Tibial artery (tissue), 4 donors: Measurements from ENCODE around the gene EPN3.

ENCODE experiments used
- DNase-seq, 2 donors: peaks; one replicate each; pipeline ENCODE4 v3.0.0-alpha.2; 2019
- H3K27ac ChIP-seq, 2 donors: fragments of 200-600 bp; sonication (generic) in 1 of 2; 1 replicate in 1 of 2; 2 replicates in 1 of 2; pipeline ENCODE4 v1.5.1; 2018 to 2019; ENCODE audit warnings: mild to moderate bottlenecking in 1 of 2
- H3K27me3 ChIP-seq, 2 donors: fragments of 200-600 bp; sonication (generic) in 1 of 2; one replicate each; pipeline versions ENCODE4 v1.5.1 to v1.6.0; 2016 to 2019
- H3K36me3 ChIP-seq, 3 donors: fragments of 200-600 bp; sonication (generic) in 2 of 3; one replicate each; pipeline ENCODE4 v1.5.1; 2016 to 2019; ENCODE audit warnings: mild to moderate bottlenecking in 2 of 3
- H3K4me1 ChIP-seq, 4 donors: fragments of 200-600 bp; sonication (generic) in 2 of 4; 1 replicate in 3 of 4; 2 replicates in 1 of 4; pipeline ENCODE4 v1.5.1; 2016 to 2019
- H3K4me3 ChIP-seq, 2 donors: fragments of 200-600 bp; sonication (generic) in 1 of 2; 1 replicate in 1 of 2; 2 replicates in 1 of 2; pipeline ENCODE4 v1.5.1; 2018 to 2019; ENCODE audit warnings: mild to moderate bottlenecking in 2 of 2
- H3K9me3 ChIP-seq, 3 donors: fragments of 200-600 bp; sonication (generic) in 1 of 3; one replicate each; pipeline ENCODE4 v1.5.1; 2016 to 2019
- intact Hi-C: fragments of 100-400 bp; cut with DNase I; formaldehyde crosslinking; loops from one replicate; pipeline ENCODE4 v1.15.0; 2023; ENCODE audit warnings: low total_unique reads
- TF ChIP-seq, protein P1 (sequence below), 2 experiments: fragments of 200-600 bp in 1 of 2; fragments of 450-650 bp in 1 of 2; IDR thresholded peaks; one replicate each; pipeline ENCODE4 v1.5.1; 2017 to 2019; ENCODE audit warnings: antibody characterized with exemption in 2 of 2, mild to moderate bottlenecking in 1 of 2, moderate library complexity in 1 of 2

Gene EPN3

GRCh38 chr17:50560931-50561745 is 28.6 kb downstream of the EPN3 start:
- Histone ChIP-seq H3K27ac (peak overlapping the region in 1 of 2 donors; percentile 44), H3K9me3 (no peaks in the 10 kb centered on the region), H3K4me1 (peaks cover 10 to 68% (median 60%) of the 10 kb centered on the region in 4 donors), H3K27me3 (peaks cover 11 to 73% of the 10 kb centered on the region in 2 donors), H3K4me3 (peak overlapping the region; percentile 47 to 67), H3K36me3 (peaks cover 0 to 4% (median 3%) of the 10 kb centered on the region in 3 donors)
- TF ChIP-seq, protein P1, sequence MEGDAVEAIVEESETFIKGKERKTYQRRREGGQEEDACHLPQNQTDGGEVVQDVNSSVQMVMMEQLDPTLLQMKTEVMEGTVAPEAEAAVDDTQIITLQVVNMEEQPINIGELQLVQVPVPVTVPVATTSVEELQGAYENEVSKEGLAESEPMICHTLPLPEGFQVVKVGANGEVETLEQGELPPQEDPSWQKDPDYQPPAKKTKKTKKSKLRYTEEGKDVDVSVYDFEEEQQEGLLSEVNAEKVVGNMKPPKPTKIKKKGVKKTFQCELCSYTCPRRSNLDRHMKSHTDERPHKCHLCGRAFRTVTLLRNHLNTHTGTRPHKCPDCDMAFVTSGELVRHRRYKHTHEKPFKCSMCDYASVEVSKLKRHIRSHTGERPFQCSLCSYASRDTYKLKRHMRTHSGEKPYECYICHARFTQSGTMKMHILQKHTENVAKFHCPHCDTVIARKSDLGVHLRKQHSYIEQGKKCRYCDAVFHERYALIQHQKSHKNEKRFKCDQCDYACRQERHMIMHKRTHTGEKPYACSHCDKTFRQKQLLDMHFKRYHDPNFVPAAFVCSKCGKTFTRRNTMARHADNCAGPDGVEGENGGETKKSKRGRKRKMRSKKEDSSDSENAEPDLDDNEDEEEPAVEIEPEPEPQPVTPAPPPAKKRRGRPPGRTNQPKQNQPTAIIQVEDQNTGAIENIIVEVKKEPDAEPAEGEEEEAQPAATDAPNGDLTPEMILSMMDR (IDR thresholded peaks at IDR 0.05) = no peak
- DNase-seq = no peak
- intact Hi-C loops = no loop called here

- H3K27ac ChIP-seq = no peak overlapping the region
- H3K27me3 ChIP-seq = peaks cover 11 to 75% of the 10 kb centered on the region in 2 donors
- no peaks in the 10 kb centered on the region for H3K36me3 ChIP-seq
- no peaks in the 10 kb centered on the region for H3K9me3 ChIP-seq
- DNase-seq = no peak
- H3K4me3 ChIP-seq = no peak overlapping the region
- intact Hi-C loops = no loop called here
- H3K4me1 ChIP-seq = peaks cover 10 to 68% (median 60%) of the 10 kb centered on the region in 4 donors
- TF ChIP-seq, protein P1 (IDR thresholded peaks at IDR 0.05) = no peak
Measured at GRCh38 chr17:50561746-50562141, 29.2 kb downstream of the EPN3 start.

GRCh38 chr17:50562242-50563091 is 29.9 kb downstream of the EPN3 start:
- intact Hi-C loops = no loop called here
- Histone ChIP-seq H3K4me1 (peaks cover 10 to 68% (median 60%) of the 10 kb centered on the region in 4 donors), H3K27me3 (peaks cover 11 to 68% of the 10 kb centered on the region in 2 donors), H3K4me3 (no peak overlapping the region), H3K36me3 (no peaks in the 10 kb centered on the region), H3K27ac (no peak overlapping the region), H3K9me3 (no peaks in the 10 kb centered on the region)
- DNase-seq = no peak
- TF ChIP-seq, protein P1 (IDR thresholded peaks at IDR 0.05) = no peak

GRCh38 chr17:50563092-50563511 is 30.6 kb downstream of the EPN3 start:
- TF ChIP-seq, protein P1 (IDR thresholded peaks at IDR 0.05) = no peak
- H3K4me1 ChIP-seq = peaks cover 10 to 68% (median 60%) of the 10 kb centered on the region in 4 donors
- H3K36me3 ChIP-seq = no peaks in the 10 kb centered on the region
- H3K9me3 ChIP-seq = no peaks in the 10 kb centered on the region
- H3K4me3 ChIP-seq = no peak overlapping the region
- H3K27me3 ChIP-seq = peaks cover 11 to 64% of the 10 kb centered on the region in 2 donors
- H3K27ac ChIP-seq = no peak overlapping the region
- DNase-seq = no peak
- intact Hi-C loops = no loop called here

DNA sequence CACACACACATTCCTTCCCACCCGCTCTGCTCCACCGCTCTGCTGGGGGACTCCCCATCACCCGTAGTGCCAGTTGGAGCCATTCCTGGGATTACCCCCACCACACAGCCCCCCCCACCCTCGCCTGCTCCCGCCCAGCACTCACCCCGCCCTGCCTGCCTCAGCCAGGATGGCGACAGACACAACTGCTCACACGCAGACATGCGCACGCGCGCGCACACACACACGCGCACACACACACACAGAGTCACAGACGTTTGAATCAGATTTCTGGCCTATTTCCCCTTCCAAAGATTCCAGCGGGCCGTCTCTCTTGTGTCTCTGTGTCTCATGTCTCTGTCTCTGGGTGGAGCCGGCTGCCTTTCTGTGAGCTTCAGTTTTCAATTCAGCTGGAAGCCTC is 32.4 kb downstream of the EPN3 start:
- Histone ChIP-seq H3K9me3 (no peaks in the 10 kb centered on the region), H3K4me1 (peaks cover 10 to 51% (median 46%) of the 10 kb centered on the region in 4 donors), H3K27ac (peak overlapping the region; percentile 25 to 63), H3K27me3 (peaks cover 11 to 46% of the 10 kb centered on the region in 2 donors), H3K36me3 (no peaks in the 10 kb centered on the region), H3K4me3 (peak overlapping the region; percentile 9 to 22)
- intact Hi-C loops = no loop called here
- TF ChIP-seq, protein P1 (IDR thresholded peaks at IDR 0.05) = no peak
- peak; percentile 88 to 90 for DNase-seq
